GM23338 (cell line): ENCODE data around the gene RBPJL.

Experiments
- CREB1 ChIP-seq: fragments of 250-450 bp; sonication (Bioruptor Pico); IDR thresholded peaks from 2 replicates; pipeline ENCODE4 v1.5.0; 2020; ENCODE audit warnings: low read depth, mild to moderate bottlenecking, moderate library complexity
- CTCF ChIP-seq, 2 experiments: fragments of 200-600 bp in 1 of 2; sonication (generic) in 1 of 2; conservative IDR thresholded peaks; 2 replicates each; pipeline versions ENCODE4 v1.5.1 to v1.6.1; 2016 to 2017; ENCODE audit warnings: antibody characterized with exemption in 2 of 2, low read depth in 2 of 2, mild to moderate bottlenecking in 2 of 2, moderate library complexity in 1 of 2
- ETS1 ChIP-seq: IDR thresholded peaks from 2 replicates; pipeline ENCODE4 v1.6.1; 2016; ENCODE audit warnings: antibody characterized with exemption
- EZH2 ChIP-seq: fragments of 200-600 bp; sonication (generic); IDR thresholded peaks from one replicate; pipeline ENCODE4 v1.8.0; 2017; ENCODE audit warnings: antibody characterized with exemption, mild to moderate bottlenecking, low read depth; ENCODE audit not compliant: unreplicated experiment
- EZH2phosphoT487 ChIP-seq: fragments of 200-600 bp; sonication (generic); IDR thresholded peaks from one replicate; pipeline ENCODE4 v1.8.1; 2018; ENCODE audit warnings: antibody characterized with exemption; ENCODE audit not compliant: unreplicated experiment
- JUNB ChIP-seq: IDR thresholded peaks from one replicate; pipeline ENCODE4 v1.6.1; 2016; ENCODE audit warnings: antibody characterized with exemption; ENCODE audit not compliant: unreplicated experiment
- POLR2AphosphoS5 ChIP-seq: IDR thresholded peaks from 2 replicates; pipeline ENCODE4 v1.6.1; 2016; ENCODE audit warnings: antibody characterized with exemption, low read depth
- REST ChIP-seq: IDR thresholded peaks from one replicate; pipeline ENCODE4 v1.6.1; 2018; ENCODE audit warnings: antibody characterized with exemption; ENCODE audit not compliant: unreplicated experiment
- STAT1 ChIP-seq: IDR thresholded peaks from one replicate; pipeline ENCODE4 v1.6.1; 2016; ENCODE audit warnings: antibody characterized with exemption; ENCODE audit not compliant: unreplicated experiment

GRCh38 chr20:45318948-45319347 lies 12.3 kb downstream of the RBPJL start:
- no peak for TF ChIP-seq CTCF (conservative IDR thresholded peaks at IDR 0.05; ENCODE audit: low read depth in 2 of 2)
- no peak for TF ChIP-seq POLR2AphosphoS5
- no peak for TF ChIP-seq EZH2
- TF ChIP-seq ETS1: no peak
- TF ChIP-seq REST: no peak
- no peak for TF ChIP-seq JUNB
- no peak for TF ChIP-seq EZH2phosphoT487
- TF ChIP-seq STAT1: no peak
- TF ChIP-seq CREB1 (CRISPR knock-in tag): no peak
